GM19239 (cell line): ENCODE data around the gene WDR33.

Experiments used
- DNase-seq: peaks from one replicate; pipeline ENCODE4 v3.0.0; 2011; ENCODE audit warnings: low spot score; ENCODE audit not compliant: insufficient read length
- FAIRE-seq: peaks from 2 replicates; lab custom pipeline; 2011; peaks lifted over from hg19 to GRCh38; lab: Jason Lieb, UNC

Gene WDR33

DNA sequence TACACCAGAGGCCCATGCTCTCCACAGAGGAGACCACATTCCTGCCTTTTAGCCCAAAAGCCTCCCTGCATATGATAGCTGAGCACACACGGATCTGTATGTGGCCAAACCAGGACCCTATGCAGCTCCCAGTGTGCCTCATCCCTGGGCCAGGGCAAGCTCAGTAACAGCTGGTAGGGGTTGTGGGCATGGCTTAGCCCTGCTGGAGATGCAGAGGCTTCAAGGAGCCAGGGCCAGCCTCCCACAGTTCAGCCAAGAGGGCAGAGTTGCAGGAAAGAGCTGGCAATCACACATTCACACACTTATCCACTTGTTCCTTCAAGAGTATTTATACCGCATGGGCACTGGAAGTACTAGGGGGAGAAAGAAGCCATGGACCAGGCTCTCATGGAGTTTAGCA, 134.1 kb downstream of the WDR33 start:
- no peak for DNase-seq
- no peak for FAIRE-seq

- FAIRE-seq = peak; percentile 60
- DNase-seq = no peak
Observed at GRCh38 chr2:127675331-127676261, 135.4 kb downstream of the WDR33 start, which contains the start of gene LIMS2. LIMS2 (minus strand) TSS chr2:127675530; CDS start chr2:127675024, 506 bp downstream.

GRCh38 chr2:127674241-127675209, 136.4 kb downstream of the WDR33 start:
- FAIRE-seq (no peak), DNase-seq (no peak)

- DNase-seq (no peak), FAIRE-seq (no peak)
Observed at GRCh38 chr2:127673291-127674069, 137.5 kb downstream of the WDR33 start.

DNA sequence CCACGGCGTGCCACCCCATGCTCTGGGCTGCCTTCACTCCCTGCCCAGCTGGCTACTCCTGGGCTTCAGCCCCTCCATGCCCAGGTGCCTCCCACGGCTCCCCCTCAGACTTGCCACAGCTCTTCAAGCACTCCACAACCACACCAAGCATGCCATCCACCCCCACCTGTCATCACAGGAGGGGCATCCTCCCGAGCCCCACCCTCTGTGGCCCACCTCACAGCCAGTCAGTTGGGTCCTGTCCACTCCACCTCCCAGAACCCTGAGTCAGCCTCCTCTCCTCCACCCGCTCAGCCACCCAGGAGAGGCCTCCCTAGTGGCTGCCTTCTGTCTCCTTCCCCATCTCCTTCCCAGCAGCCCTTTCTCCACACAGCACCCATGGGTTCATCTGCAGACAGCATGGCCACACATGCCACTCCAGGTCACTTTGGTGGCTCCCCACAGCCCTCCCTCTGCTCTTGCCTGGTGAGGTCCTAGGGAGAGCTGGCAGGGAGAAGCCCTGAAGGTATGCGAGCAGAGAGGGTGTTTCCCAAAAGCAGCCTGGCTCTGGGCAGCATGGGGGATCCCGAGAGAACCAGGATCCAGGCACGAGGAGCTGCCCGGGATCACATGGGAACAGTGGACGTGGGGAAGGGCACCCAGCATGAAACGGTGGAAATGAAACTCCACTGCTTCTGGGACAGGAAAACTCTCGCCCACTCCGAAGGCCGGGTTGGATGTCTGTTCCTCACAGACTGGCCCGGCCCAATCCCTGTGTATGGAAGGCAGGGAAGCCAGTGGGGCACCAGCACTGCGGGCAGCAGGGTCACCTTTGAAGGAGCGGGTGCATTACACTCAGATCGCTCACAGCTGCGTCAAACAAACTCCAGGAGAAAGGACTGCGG, 138.4 kb downstream of the WDR33 start:
- FAIRE-seq = no peak
- DNase-seq = no peak

GRCh38 chr2:127671557-127672302, 139.2 kb downstream of the WDR33 start:
- DNase-seq (no peak), FAIRE-seq (no peak)

DNA sequence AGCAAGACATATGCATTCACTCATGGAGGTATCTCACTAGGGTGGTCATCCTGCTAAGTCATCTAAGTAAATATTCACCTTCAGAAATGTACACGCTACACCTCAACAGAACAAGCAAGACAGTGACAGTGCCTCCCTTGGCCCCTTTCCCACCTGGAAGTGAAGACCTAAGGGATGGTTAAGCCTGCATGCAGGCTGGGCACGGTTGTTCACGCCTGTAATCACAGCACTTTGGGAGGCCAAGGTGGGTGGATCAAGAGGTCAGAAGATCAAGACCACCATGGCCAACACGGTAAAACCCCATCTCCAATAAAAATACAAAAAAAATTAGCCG, 140.0 kb downstream of the WDR33 start:
- FAIRE-seq (no peak), DNase-seq (no peak)

GRCh38 chr2:127670055-127670956, 140.7 kb downstream of the WDR33 start:
- DNase-seq (no peak), FAIRE-seq (no peak)

DNA sequence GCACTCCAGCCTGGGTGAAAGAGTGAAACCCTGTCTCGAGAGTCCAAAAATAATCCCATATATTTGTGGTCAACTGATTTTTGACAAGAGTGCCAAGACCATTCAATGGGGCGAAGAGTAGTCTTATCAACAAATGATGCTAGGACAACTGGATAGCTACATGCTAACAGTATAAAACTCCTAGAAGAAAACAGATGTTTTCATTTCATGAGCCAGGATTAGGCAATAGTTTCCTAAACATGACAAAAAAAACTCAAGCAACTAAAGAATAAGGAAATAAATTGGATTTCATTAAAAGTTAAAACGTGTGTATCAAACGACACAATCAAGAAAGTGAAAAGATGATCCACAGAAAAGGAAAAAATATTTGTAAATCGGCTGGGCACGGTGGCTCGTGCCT, 141.9 kb downstream of the WDR33 start:
- FAIRE-seq (no peak), DNase-seq (no peak)

DNA sequence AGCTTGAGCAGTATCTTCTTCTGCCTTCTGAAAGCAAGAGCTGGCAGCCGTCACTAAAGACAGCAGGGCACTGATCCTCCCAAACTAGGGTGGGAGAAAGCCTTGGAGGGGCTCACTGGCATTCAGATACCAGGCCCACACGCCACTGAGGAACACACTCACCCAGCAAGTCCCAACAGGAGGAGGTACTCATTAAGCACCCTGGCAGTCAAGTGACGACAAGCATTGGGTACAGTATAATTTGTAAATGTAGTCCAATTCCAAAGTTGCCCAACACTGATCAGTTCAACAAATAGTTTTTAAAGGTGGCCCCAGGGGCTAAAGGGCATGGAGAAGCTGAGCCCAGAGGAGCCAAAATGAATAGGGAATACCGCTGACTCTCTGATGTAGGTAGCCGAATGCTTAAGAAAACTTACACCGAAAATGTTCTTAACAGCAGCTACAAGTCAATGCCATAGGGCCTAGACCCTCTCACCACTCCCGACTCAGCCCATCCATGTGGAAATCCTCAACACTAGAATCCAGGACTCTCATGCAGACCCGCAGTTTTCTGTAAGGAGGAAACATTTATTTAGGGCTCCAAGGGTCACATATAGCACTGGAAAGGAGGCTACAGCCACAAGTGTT, 145.6 kb downstream of the WDR33 start:
- DNase-seq (no peak), FAIRE-seq (no peak)

- no peak for FAIRE-seq
- DNase-seq = no peak
Observed at GRCh38 chr2:127664895-127665225, 146.1 kb downstream of the WDR33 start.

- FAIRE-seq (no peak), DNase-seq (no peak)
Observed at GRCh38 chr2:127664065-127664894, 146.7 kb downstream of the WDR33 start.

GRCh38 chr2:127663566-127664064, 147.4 kb downstream of the WDR33 start:
- no peak for DNase-seq
- FAIRE-seq = no peak

- DNase-seq (no peak), FAIRE-seq (no peak)
Observed at GRCh38 chr2:127662937-127663565, 147.9 kb downstream of the WDR33 start.

DNA sequence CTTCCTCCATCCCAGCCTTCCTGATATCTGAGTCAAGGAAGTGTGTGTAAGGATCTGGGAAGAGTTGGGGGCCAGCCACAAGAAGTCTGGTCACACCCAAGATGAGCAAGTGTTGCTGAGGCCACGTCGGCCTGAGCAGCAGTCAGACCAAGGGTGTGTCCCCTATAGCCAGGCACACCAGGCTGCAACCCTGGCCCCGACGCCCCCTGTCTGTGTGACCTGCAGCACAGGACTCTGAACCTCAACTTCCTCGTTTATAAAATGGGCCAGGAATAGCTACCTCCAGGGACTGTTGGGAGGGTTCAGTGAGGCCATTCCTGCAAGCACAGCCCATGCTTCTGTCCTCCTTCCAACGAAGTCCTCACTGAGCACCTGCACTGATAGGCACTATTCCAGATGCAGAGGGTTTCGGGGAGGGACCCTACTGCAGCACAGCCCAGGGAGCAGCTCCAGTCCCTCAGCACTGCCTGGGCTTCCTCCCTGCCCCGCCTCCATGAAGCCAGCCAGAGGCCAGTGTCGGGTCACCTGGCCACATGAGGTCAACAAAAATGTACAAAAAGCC, 148.9 kb downstream of the WDR33 start:
- DNase-seq = no peak
- no peak for FAIRE-seq
